ENCODE results near the gene ZNF563. TPM values are rescaled to one million over a fixed set of nuclear protein-coding genes. Genes with fewer than 3 reads are reported as not detected.
"Not testable (repeated sequence)": the region's sequence is repeated elsewhere in the genome, so short reads cannot be mapped to it uniquely, and the experiment has no call there.

The ZNF563 gene
- total RNA-seq, 2 donors from 2014 or later: 1.1 to 2.3 TPM

- Mint-ChIP-seq H3K4me1 (no peaks in the 10 kb centered on the region), H3K27ac (no peak overlapping the region), H3K27me3 (no peaks in the 10 kb centered on the region), H3K36me3 (ENCODE audit: low read depth) (no peaks in the 10 kb centered on the region), H3K4me3 (no peak overlapping the region)
- DNase-seq: no peak
- peaks cover 4% of the 10 kb centered on the region for H3K9me3 ChIP-seq (ENCODE audit: control insufficient read depth, low read length, poor library complexity, severe bottlenecking)
- ATAC-seq: no peak
Observed at GRCh38 chr19:12345197-12345596, 11.8 kb upstream of the ZNF563 start.

DNA sequence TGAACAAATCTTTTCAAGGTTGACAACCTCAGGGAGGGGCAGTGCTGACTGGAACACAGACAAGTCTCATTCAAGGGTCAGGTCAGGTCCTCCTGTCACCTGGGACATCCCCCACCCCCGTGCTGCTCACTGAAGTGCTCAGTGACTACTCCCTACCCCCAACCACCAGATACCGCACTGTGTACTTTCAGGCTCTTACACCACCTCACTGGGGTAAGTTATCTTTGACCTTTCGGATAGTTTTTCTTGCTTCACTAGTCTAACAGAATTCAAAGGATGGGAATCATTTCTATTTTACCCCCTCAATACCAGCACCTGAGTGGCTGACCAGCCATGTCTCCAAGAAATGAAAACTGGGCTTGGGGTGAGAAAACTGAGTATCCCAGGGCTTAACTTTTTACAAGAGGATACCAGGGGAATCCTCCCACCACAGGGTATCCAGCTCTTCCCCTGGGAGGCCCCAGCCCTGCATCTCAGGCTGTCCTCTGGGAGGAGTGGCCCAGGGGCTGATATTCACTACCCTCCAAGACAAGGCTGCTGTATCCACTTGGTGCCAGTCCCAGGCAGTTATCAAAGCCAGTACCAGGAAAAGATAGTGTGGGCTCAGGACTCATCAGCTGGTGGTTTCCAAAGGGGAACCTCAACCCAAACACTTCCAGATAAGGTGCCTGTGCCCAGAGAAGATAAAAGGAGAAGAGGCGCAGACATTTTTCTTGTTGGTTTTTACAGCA is 2.1 kb downstream of the ZNF563 start:
- DNase-seq: peak; percentile 11 to 14 (median 12)
- H3K4me1 Mint-ChIP-seq: peaks cover 34% of the 10 kb centered on the region
- H3K27ac Mint-ChIP-seq: peak overlapping the region; percentile 93

DNA sequence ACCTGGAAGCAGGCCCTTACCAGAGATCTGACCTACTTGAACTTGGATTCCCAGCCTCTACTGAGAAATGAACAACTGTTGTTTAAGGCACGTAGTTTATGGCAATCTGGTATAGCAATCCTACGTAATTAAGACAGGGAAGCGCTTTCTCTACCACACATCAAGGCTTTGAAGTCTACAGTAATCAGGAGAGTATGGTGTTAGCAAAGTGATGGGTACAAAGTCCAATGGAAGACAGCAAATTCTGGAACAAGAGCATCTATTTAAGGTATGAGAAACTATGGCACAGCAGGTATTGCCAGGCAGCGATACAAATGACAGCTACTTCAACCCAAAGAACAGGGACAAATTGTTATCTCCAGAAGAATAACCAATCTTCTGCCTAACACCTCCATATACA is 3.1 kb downstream of the ZNF563 start:
- no peaks in the 10 kb centered on the region for H3K27me3 Mint-ChIP-seq
- DNase-seq: no peak
- peaks cover 37% of the 10 kb centered on the region for H3K4me1 Mint-ChIP-seq
- no peak overlapping the region for H3K27ac Mint-ChIP-seq
- H3K36me3 Mint-ChIP-seq (ENCODE audit: low read depth): peaks cover 3% of the 10 kb centered on the region
- H3K4me3 Mint-ChIP-seq: no peak overlapping the region
- ATAC-seq: no peak
- H3K9me3 ChIP-seq (ENCODE audit: control insufficient read depth, low read length, poor library complexity, severe bottlenecking): no peaks in the 10 kb centered on the region

More for the DNA sequence above, 2.1 kb downstream of the ZNF563 start:
- H3K27me3 Mint-ChIP-seq: no peaks in the 10 kb centered on the region
- H3K4me3 Mint-ChIP-seq: peak overlapping the region; percentile 99
- no peaks in the 10 kb centered on the region for H3K9me3 ChIP-seq (ENCODE audit: control insufficient read depth, low read length, poor library complexity, severe bottlenecking)
- H3K36me3 Mint-ChIP-seq (ENCODE audit: low read depth): no peaks in the 10 kb centered on the region
- peak; percentile 17 for ATAC-seq

GRCh38 chr19:12325690-12326089 is 7.7 kb downstream of the ZNF563 start:
- DNase-seq: no peak
- H3K4me3 Mint-ChIP-seq: no peak overlapping the region
- peaks cover 6% of the 10 kb centered on the region for H3K36me3 Mint-ChIP-seq (ENCODE audit: low read depth)
- H3K4me1 Mint-ChIP-seq: peaks cover 15% of the 10 kb centered on the region
- no peaks in the 10 kb centered on the region for H3K27me3 Mint-ChIP-seq
- no peak for ATAC-seq
- H3K27ac Mint-ChIP-seq: no peak overlapping the region
- no peaks in the 10 kb centered on the region for H3K9me3 ChIP-seq (ENCODE audit: control insufficient read depth, low read length, poor library complexity, severe bottlenecking)

DNA sequence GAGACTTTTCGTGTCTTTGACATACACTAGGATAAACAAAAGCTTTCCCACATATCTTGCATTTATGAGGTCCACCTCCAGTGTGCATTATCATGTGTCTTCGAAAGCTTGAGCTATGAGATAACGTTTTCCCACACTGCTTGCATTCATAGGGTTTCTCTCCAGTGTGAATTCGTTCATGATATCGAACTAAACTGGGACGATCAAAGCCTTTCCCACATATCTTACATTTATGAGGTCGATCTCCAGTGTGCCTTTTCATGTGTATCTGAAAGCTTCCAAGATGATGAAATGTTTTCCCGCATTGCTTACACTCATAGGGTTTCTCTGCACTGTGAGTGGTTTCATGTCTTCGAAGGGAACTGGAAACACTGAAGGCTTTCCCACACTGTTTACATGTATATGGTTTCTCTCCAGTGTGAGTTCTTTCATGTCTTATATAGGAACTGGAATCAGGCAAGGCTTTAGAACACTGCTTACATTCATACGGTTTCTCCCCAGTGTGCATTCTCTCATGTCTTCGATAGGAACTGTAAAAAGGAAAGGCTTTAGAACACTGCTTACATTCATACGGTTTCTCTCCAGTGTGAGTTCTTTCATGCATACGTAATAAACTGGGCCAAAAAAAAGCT is 14.5 kb downstream of the ZNF563 start:
- Mint-ChIP-seq H3K36me3 (ENCODE audit: low read depth) (peaks cover 7% of the 10 kb centered on the region), H3K27ac (no peak overlapping the region), H3K4me3 (no peak overlapping the region), H3K4me1 (no peaks in the 10 kb centered on the region), H3K27me3 (no peaks in the 10 kb centered on the region)
- DNase-seq (no peak), ATAC-seq (no peak)
- peaks cover 10% of the 10 kb centered on the region for H3K9me3 ChIP-seq (ENCODE audit: control insufficient read depth, low read length, poor library complexity, severe bottlenecking)

DNA sequence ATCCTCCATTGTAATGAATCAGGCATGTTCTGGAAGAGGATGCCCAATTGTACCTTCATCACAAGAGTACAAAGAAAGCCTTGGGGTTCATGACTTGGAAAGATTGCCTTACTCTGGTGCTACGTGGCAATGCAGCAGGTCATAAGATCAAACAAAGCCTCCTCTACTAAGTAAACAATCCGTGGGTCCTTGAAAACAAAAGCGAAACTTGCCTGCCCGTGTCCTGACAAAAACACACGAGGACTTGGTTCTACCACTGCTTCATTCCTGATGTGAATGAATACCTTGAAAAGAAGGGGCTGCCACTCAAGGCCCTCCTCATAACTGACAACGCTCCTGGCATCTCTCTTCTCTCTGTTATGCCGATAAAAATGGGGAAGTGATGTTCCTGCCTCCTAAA is 18.9 kb downstream of the ZNF563 start:
- DNase-seq: no peak
- Mint-ChIP-seq H3K4me3 (no peak overlapping the region), H3K27me3 (no peaks in the 10 kb centered on the region), H3K27ac (no peak overlapping the region), H3K4me1 (no peaks in the 10 kb centered on the region), H3K36me3 (ENCODE audit: low read depth) (peaks cover 4% of the 10 kb centered on the region)
- ATAC-seq: no peak
- peaks cover 10% of the 10 kb centered on the region for H3K9me3 ChIP-seq (ENCODE audit: control insufficient read depth, low read length, poor library complexity, severe bottlenecking)

- H3K9me3 ChIP-seq (ENCODE audit: control insufficient read depth, low read length, poor library complexity, severe bottlenecking); H3K27me3 Mint-ChIP-seq; H3K4me1 Mint-ChIP-seq; H3K4me3 Mint-ChIP-seq; H3K27ac Mint-ChIP-seq; ATAC-seq; H3K36me3 Mint-ChIP-seq (ENCODE audit: low read depth); DNase-seq: not testable (repeated sequence)
Observed at GRCh38 chr19:12308891-12309290, 24.5 kb downstream of the ZNF563 start.

- peaks cover 4% of the 10 kb centered on the region for H3K36me3 Mint-ChIP-seq (ENCODE audit: low read depth)
- peak overlapping the region; percentile 98 for H3K4me3 Mint-ChIP-seq
- no peak for DNase-seq
- no peaks in the 10 kb centered on the region for H3K27me3 Mint-ChIP-seq
- peak overlapping the region; percentile 96 for H3K27ac Mint-ChIP-seq
- H3K4me1 Mint-ChIP-seq: peaks cover 24% of the 10 kb centered on the region
- no peak for ATAC-seq
- H3K9me3 ChIP-seq (ENCODE audit: control insufficient read depth, low read length, poor library complexity, severe bottlenecking): no peaks in the 10 kb centered on the region
Observed at GRCh38 chr19:12295191-12295590, 38.2 kb downstream of the ZNF563 start.

DNA sequence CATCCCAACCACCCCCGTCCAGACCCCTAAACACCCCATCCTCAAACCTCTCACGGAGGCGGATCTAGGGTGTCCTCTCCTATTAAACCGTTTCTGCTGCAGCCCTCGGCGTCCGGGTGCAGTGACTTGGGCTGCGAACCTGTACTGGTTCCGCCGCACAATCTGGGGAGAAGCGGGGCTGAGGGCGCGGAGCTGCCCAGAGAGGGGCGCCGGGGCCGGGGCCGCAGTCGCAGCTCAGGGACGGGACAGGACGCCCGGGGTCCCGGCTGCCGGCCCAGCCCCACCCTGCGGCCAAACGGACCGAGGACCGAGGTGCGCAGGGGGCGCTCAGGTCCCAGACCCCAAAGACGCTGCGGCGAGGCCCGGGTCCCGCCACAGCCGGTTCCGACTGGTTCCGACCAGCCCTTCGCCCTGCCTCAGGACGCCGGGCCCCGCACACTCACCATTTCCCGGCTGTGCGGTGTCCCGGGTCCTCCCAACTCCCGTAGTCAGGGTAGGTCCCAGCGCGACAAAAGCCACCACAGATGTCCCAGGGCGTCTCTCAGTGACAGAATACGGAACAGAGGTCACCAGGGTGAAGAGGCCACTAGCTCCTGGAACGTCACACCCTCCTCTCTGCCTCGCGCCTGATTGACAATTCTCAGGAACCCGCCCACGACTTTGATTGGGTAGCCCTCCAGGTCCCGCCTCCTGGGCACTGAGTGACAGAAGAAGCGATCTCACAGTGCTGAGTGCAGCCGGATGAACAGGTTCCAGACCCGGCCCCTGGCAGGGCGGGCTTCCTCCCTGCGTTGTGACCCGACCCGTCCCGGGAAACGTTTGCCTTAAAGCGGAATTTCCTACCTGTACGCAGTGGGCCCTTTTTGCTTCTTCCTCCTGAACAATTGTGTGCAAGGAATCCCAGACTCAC is 38.9 kb downstream of the ZNF563 start, which contains the start of gene ZNF44:
TSS of gene ZNF44 (minus strand) at position 635 of the 910 bp plus-strand sequence. CDS start at position 446, 189 bp downstream.
- ATAC-seq (peak; percentile 98), DNase-seq (peak; percentile 77 to 89 (median 87))
- Mint-ChIP-seq H3K27ac (peak within 1 kb of the TSS; percentile 96), H3K4me1 (peaks cover 30% of the 10 kb centered on the region), H3K27me3 (no peaks in the 10 kb centered on the region), H3K36me3 (ENCODE audit: low read depth) (peaks cover 4% of the 10 kb centered on the region), H3K4me3 (peak within 1 kb of the TSS; percentile 98)
- H3K9me3 ChIP-seq (ENCODE audit: control insufficient read depth, low read length, poor library complexity, severe bottlenecking): no peaks in the 10 kb centered on the region

- peaks cover 37% of the 10 kb centered on the region for H3K4me1 Mint-ChIP-seq
Observed at GRCh38 chr19:12293777-12294248, 39.6 kb downstream of the ZNF563 start.

GRCh38 chr19:12289790-12290065 is 43.7 kb downstream of the ZNF563 start:
- Mint-ChIP-seq H3K4me1 (peaks cover 38% of the 10 kb centered on the region), H3K4me3 (peak overlapping the region; percentile 80), H3K27ac (peak overlapping the region; percentile 95), H3K36me3 (ENCODE audit: low read depth) (peaks cover 2% of the 10 kb centered on the region), H3K27me3 (no peaks in the 10 kb centered on the region)
- ATAC-seq: no peak
- DNase-seq: no peak
- no peaks in the 10 kb centered on the region for H3K9me3 ChIP-seq (ENCODE audit: control insufficient read depth, low read length, poor library complexity, severe bottlenecking)

More at GRCh38 chr19:12293777-12294248, 39.6 kb downstream of the ZNF563 start:
- Mint-ChIP-seq H3K27ac (peak overlapping the region; percentile 96), H3K36me3 (ENCODE audit: low read depth) (peaks cover 4% of the 10 kb centered on the region), H3K27me3 (no peaks in the 10 kb centered on the region), H3K4me3 (peak overlapping the region; percentile 98)
- ATAC-seq: peak; percentile 21
- DNase-seq: peak; percentile 27 to 38 (median 28)
- no peaks in the 10 kb centered on the region for H3K9me3 ChIP-seq (ENCODE audit: control insufficient read depth, low read length, poor library complexity, severe bottlenecking)

DNA sequence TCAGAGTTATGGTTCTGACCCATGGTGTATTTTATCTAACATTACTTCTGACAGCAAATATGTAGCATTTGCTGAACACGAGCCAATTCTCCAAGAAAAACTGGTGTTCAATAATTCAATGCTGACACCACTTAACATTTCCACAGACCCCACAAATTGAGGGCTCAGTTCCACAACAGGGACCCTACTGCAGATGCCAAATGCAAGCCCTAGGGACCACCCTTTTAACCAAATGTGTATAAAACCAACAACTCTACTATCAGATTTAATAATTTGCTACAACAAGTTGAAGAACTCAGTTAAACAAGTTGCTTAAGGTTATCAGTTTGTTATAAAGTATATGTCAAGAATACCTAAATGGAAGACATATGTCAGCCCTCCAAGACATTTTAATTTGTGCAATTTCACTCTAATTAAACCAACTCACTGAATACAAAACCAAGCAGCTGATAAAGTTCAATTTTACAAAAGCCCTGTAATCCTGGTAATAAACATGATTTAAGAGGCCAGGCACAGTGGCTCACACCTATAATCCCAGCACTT is 45.4 kb downstream of the ZNF563 start:
- H3K36me3 Mint-ChIP-seq (ENCODE audit: low read depth): no peaks in the 10 kb centered on the region
- no peaks in the 10 kb centered on the region for H3K27me3 Mint-ChIP-seq
- DNase-seq (no peak), ATAC-seq (no peak)
- H3K27ac Mint-ChIP-seq: peak overlapping the region; percentile 95
- H3K4me3 Mint-ChIP-seq: peak overlapping the region; percentile 5
- no peaks in the 10 kb centered on the region for H3K9me3 ChIP-seq (ENCODE audit: control insufficient read depth, low read length, poor library complexity, severe bottlenecking)
- H3K4me1 Mint-ChIP-seq: peaks cover 28% of the 10 kb centered on the region

GRCh38 chr19:12284631-12285030 is 48.8 kb downstream of the ZNF563 start:
- H3K4me1 Mint-ChIP-seq: peaks cover 13% of the 10 kb centered on the region

More at GRCh38 chr19:12284631-12285030, 48.8 kb downstream of the ZNF563 start:
- H3K36me3 Mint-ChIP-seq (ENCODE audit: low read depth): peaks cover 1% of the 10 kb centered on the region
- peak overlapping the region; percentile 72 for H3K27ac Mint-ChIP-seq
- no peaks in the 10 kb centered on the region for H3K27me3 Mint-ChIP-seq
- ATAC-seq (no peak), DNase-seq (no peak)
- H3K9me3 ChIP-seq (ENCODE audit: control insufficient read depth, low read length, poor library complexity, severe bottlenecking): peaks cover 3% of the 10 kb centered on the region
- peak overlapping the region; percentile 7 for H3K4me3 Mint-ChIP-seq
